Hepatocyte (in vitro differentiated cells): ENCODE results near the gene FYN. TPM values are rescaled to one million over a fixed set of nuclear protein-coding genes. Genes with fewer than 3 reads are reported as not detected.

ENCODE experiments used
- DNase-seq: peaks from one replicate; pipeline ENCODE4 v3.0.0-alpha.2; 2016; ENCODE audit warnings: low spot score
- H2AFZ ChIP-seq: fragments of 200-600 bp; sonication (generic); 2 replicates; pipeline ENCODE4 v1.6.0; 2016; ENCODE audit warnings: antibody characterized with exemption, mild to moderate bottlenecking
- H3K27ac ChIP-seq: fragments of 200-600 bp; sonication (generic); 2 replicates; pipeline ENCODE4 v1.5.1; 2016; ENCODE audit warnings: mild to moderate bottlenecking
- H3K27me3 ChIP-seq: fragments of 200-600 bp; sonication (generic); 2 replicates; pipeline ENCODE4 v1.6.1; 2016
- H3K36me3 ChIP-seq: fragments of 200-600 bp; sonication (generic); replicated peaks from 2 replicates; pipeline ENCODE4 v1.5.1; 2016; ENCODE audit warnings: low read depth; ENCODE audit not compliant: insufficient read depth
- H3K4me1 ChIP-seq: fragments of 200-600 bp; sonication (generic); 2 replicates; pipeline ENCODE4 v1.5.1; 2016; ENCODE audit warnings: mild to moderate bottlenecking, moderate library complexity; ENCODE audit not compliant: insufficient read depth
- H3K4me2 ChIP-seq: fragments of 200-600 bp; sonication (generic); 2 replicates; pipeline ENCODE4 v1.6.0; 2016
- H3K4me3 ChIP-seq: fragments of 200-600 bp; sonication (generic); 2 replicates; pipeline ENCODE4 v1.5.1; 2016; ENCODE audit warnings: mild to moderate bottlenecking
- H3K79me2 ChIP-seq: fragments of 200-600 bp; sonication (generic); 2 replicates; pipeline ENCODE4 v1.6.0; 2017; ENCODE audit warnings: mild to moderate bottlenecking
- H3K9me2 ChIP-seq: fragments of 200-600 bp; sonication (generic); replicated peaks from 2 replicates; pipeline ENCODE4 v1.6.0; 2017; ENCODE audit warnings: mild to moderate bottlenecking; ENCODE audit not compliant: insufficient read depth
- H3K9me3 ChIP-seq: fragments of 200-600 bp; sonication (generic); 2 replicates; pipeline ENCODE4 v1.5.1; 2016; ENCODE audit warnings: low read depth, mild to moderate bottlenecking
- H4K20me1 ChIP-seq: fragments of 200-600 bp; sonication (generic); 2 replicates; pipeline ENCODE4 v1.6.0; 2016; ENCODE audit warnings: mild to moderate bottlenecking; ENCODE audit not compliant: insufficient read depth, poor library complexity, severe bottlenecking
- EZH2 ChIP-seq: fragments of 200-600 bp; sonication (generic); IDR thresholded peaks from 2 replicates; pipeline ENCODE4 v1.6.1; 2016; ENCODE audit warnings: antibody characterized with exemption, mild to moderate bottlenecking, borderline replicate concordance
- EZH2phosphoT487 ChIP-seq: fragments of 200-600 bp; sonication (generic); IDR thresholded peaks from one replicate; pipeline ENCODE4 v1.6.1; 2018; ENCODE audit warnings: antibody characterized with exemption, mild to moderate bottlenecking, low read depth, moderate library complexity; ENCODE audit not compliant: unreplicated experiment, severe bottlenecking
- WGBS: methylation state at CpG from one replicate; pipeline ENCODE4 v1.1.6; 2016; ENCODE audit warnings: low lambda C conversion rate; ENCODE audit errors: missing lambda C conversion rate; 5-methylcytosine and 5-hydroxymethylcytosine counted together
- polyA plus RNA-seq: library from polyadenylated mRNA; unstranded; fragments of >200 nt; fragmentation: Nextera tagmentation; extraction: Ambion mirVana; gene quantifications from 2 replicates; pipeline ENCODE4 v1.2.1, GENCODE V29; 2016
- total RNA-seq: library from RNA; depleted of rRNA; stranded (reverse); fragments of >200 nt; gene quantifications from 2 replicates; pipeline ENCODE4 v1.2.3, GENCODE V29; 2014
- TF ChIP-seq, protein P1 (sequence below): fragments of 200-600 bp; sonication (generic); IDR thresholded peaks from 2 replicates; pipeline ENCODE4 v1.5.1; 2016; ENCODE audit warnings: antibody characterized with exemption, mild to moderate bottlenecking; ENCODE audit not compliant: poor library complexity

The FYN gene
- total and polyA plus RNA-seq, 2 experiments from 2014 or later: 40.0 to 70.1 TPM

GRCh38 chr6:111658462-111659154 lies 214.6 kb downstream of the FYN start:
- H3K9me3 ChIP-seq: no peaks in the 10 kb centered on the region
- H3K4me2 ChIP-seq: no peak overlapping the region
- H3K79me2 ChIP-seq: no peaks in the 10 kb centered on the region
- no peak overlapping the region for H2AFZ ChIP-seq
- DNase-seq: no peak
- no peaks in the 10 kb centered on the region for H3K36me3 ChIP-seq
- WGBS: 94% methylated on average over 4 of the region's 4 CpGs
- no peaks in the 10 kb centered on the region for H4K20me1 ChIP-seq
- H3K4me3 ChIP-seq: no peak overlapping the region
- TF ChIP-seq EZH2: no peak
- TF ChIP-seq, protein P1, sequence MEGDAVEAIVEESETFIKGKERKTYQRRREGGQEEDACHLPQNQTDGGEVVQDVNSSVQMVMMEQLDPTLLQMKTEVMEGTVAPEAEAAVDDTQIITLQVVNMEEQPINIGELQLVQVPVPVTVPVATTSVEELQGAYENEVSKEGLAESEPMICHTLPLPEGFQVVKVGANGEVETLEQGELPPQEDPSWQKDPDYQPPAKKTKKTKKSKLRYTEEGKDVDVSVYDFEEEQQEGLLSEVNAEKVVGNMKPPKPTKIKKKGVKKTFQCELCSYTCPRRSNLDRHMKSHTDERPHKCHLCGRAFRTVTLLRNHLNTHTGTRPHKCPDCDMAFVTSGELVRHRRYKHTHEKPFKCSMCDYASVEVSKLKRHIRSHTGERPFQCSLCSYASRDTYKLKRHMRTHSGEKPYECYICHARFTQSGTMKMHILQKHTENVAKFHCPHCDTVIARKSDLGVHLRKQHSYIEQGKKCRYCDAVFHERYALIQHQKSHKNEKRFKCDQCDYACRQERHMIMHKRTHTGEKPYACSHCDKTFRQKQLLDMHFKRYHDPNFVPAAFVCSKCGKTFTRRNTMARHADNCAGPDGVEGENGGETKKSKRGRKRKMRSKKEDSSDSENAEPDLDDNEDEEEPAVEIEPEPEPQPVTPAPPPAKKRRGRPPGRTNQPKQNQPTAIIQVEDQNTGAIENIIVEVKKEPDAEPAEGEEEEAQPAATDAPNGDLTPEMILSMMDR: no peak
- TF ChIP-seq EZH2phosphoT487: no peak
- peaks cover 22% of the 10 kb centered on the region for H3K4me1 ChIP-seq
- no peak overlapping the region for H3K27ac ChIP-seq
- H3K9me2 ChIP-seq: no peaks in the 10 kb centered on the region
- no peaks in the 10 kb centered on the region for H3K27me3 ChIP-seq

DNA sequence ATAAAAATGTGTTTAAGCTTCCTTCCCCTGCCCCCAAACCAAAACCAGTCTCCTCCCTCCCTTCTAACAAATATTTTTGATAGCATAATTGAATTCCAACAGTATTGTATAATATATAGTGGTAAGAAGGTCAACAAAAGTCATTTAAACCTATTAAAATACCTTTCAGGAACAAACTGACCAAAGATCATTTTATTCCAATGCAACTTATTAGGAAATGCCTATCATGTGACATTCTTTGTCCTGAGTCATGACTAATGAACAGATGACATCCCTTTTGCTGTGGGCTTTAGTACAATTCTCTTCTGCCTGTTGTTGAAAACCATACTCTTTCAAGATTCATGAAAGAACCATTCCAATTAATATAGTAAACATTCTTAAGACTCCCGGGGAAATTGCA lies 216.1 kb downstream of the FYN start:
- peak overlapping the region; percentile 35 for H3K27ac ChIP-seq
- TF ChIP-seq, protein P1: no peak
- TF ChIP-seq EZH2 (no peak), EZH2phosphoT487 (no peak)
- H3K27me3 ChIP-seq: no peaks in the 10 kb centered on the region
- DNase-seq: no peak
- 16% methylated on average over 1 of the region's 1 CpG for WGBS
- H3K9me2 ChIP-seq: no peaks in the 10 kb centered on the region
- no peak overlapping the region for H3K4me2 ChIP-seq
- H3K36me3 ChIP-seq: no peaks in the 10 kb centered on the region
- no peaks in the 10 kb centered on the region for H3K9me3 ChIP-seq
- H3K79me2 ChIP-seq: no peaks in the 10 kb centered on the region
- no peak overlapping the region for H2AFZ ChIP-seq
- no peak overlapping the region for H3K4me3 ChIP-seq
- peaks cover 8% of the 10 kb centered on the region for H3K4me1 ChIP-seq
- no peaks in the 10 kb centered on the region for H4K20me1 ChIP-seq

DNA sequence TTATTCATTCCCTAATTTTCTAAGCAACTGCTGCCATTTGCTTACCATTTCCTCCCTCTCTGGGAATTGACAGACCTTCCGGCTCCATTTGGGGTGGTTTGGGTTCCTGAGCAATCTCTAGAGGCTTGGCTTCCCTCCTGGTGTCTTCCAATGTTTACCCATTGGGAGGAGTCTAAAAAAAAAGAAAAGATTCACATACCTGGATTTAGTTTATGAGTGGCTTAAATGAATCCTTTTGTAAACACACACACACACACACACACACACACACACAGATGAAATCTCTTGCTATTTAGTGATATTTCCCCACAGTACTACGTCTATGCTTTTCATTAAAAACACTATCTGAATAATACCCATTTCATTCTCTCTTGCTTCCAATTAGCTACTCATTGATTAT lies 219.3 kb downstream of the FYN start:
- H3K4me3 ChIP-seq: no peak overlapping the region
- no peaks in the 10 kb centered on the region for H3K9me2 ChIP-seq
- H2AFZ ChIP-seq: no peak overlapping the region
- peak overlapping the region; percentile 47 for H3K4me2 ChIP-seq
- no peaks in the 10 kb centered on the region for H3K27me3 ChIP-seq
- TF ChIP-seq, protein P1: no peak
- H3K4me1 ChIP-seq: no peaks in the 10 kb centered on the region
- no peaks in the 10 kb centered on the region for H3K79me2 ChIP-seq
- H3K36me3 ChIP-seq: no peaks in the 10 kb centered on the region
- DNase-seq: no peak
- no peaks in the 10 kb centered on the region for H3K9me3 ChIP-seq
- 58% methylated on average over 2 of the region's 2 CpGs for WGBS
- H4K20me1 ChIP-seq: no peaks in the 10 kb centered on the region
- no peak overlapping the region for H3K27ac ChIP-seq

DNA sequence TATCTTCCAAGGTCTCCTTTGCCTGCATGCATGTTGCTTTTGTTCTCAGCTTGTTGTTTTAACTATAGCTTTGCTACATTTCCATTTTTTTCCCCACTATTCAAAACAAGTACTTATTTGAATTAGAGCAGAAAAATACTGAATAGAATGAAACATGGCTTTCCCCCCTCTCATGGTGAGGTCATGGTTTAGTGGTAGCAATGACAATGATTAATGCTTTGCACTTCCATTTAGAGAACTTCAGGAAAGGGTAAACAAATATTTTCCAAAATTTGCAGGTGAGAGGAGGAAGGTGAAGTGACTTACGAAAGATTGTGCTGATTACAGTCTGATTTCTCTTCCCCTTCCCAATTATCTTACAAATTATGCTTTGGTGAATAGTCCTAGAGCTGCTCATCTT lies 219.8 kb downstream of the FYN start:
- no peak overlapping the region for H2AFZ ChIP-seq
- TF ChIP-seq, protein P1: no peak
- TF ChIP-seq EZH2 (no peak), EZH2phosphoT487 (no peak)
- H3K9me3 ChIP-seq: no peaks in the 10 kb centered on the region
- WGBS: 88% methylated on average over 1 of the region's 1 CpG
- H3K79me2 ChIP-seq: no peaks in the 10 kb centered on the region
- no peaks in the 10 kb centered on the region for H4K20me1 ChIP-seq
- H3K4me3 ChIP-seq: no peak overlapping the region
- no peaks in the 10 kb centered on the region for H3K4me1 ChIP-seq
- no peaks in the 10 kb centered on the region for H3K27me3 ChIP-seq
- DNase-seq: no peak
- H3K4me2 ChIP-seq: peak overlapping the region; percentile 47
- H3K9me2 ChIP-seq: no peaks in the 10 kb centered on the region
- no peaks in the 10 kb centered on the region for H3K36me3 ChIP-seq
- no peak overlapping the region for H3K27ac ChIP-seq
